Fibroblast of skin of right quadriceps (primary cell): ENCODE measurements around the gene SEMA4D.
A peak's percentile ranks its signal among the peaks of the same experiment; 100 is the strongest.
"Not testable (repeated sequence)": the region's sequence is repeated elsewhere in the genome, so short reads cannot be mapped to it uniquely, and the experiment has no call there.

Source experiments
- DNase-seq: peaks from one replicate; pipeline ENCODE4 v3.0.0-alpha.2; 2013

The SEMA4D gene

DNA sequence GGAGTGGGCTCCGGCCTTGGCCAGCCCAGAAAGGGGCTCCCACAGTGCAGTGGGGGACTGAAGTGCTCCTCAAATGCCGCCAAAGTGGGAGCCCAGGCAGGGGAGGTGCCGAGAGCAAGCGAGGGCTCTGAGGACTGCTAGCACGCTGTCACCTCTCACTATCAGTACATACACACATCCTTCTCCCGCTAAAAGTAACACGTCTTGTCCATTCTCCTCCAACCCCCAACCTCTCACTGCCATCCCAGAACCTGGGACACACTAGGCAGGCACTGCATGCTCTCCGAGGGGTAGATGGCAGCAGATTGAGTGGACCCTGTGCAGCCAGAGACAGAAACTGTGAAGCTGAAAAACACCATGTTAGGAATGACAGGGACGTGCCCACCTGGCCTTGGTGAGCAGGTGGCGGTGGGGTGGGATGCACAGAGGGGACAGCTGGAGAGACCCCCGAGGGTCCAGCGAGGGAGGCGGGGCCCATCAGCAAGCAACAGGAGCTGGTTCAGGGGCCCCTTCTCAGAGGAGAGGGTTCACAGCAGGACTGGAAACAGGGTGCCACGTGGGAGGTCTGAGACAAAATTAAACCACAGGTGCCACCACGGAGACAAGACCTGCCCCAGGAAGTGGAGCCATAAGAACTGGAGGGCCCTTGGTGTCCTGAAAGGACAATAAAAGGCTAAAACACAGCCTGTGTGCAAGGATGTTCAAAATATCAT, 16.9 kb downstream of the SEMA4D start:
- no peak for DNase-seq

DNA sequence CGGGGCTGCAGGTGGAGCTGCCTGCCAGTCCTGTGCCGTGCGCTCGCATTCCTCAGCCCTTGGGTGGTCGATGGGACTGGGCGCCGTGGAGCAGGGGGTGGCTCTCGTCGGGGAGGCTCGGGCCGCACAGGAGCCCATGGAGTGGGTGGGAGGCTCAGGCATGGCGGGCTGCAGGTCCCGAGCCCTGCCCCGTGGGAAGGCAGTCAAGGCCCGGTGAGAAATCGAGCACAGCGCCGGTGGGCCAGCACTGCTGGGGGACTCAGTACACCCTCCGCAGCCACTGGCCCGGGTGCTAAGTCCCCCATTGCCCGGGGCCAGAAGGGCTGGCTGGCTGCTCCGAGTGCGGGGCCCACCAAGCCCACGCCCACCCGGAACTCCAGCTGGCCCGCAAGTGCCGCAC, 17.5 kb downstream of the SEMA4D start:
- not testable (repeated sequence) for DNase-seq

DNA sequence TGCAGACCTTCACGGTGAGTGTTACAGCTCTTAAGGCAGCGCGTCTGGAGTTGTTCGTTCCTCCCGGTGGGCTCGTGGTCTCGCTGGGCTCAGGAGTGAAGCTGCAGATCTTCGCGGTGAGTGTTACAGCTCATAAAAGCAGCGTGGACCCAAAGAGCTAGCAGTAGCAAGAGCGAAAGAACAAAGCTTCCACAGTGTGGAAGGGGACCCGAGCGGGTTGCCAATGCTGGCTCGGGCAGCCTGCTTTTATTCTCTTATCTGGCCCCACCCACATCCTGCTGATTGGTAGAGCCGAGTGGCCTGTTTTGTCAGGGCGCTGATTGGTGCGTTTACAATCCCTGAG, 18.3 kb downstream of the SEMA4D start:
- DNase-seq = not testable (repeated sequence)

DNA sequence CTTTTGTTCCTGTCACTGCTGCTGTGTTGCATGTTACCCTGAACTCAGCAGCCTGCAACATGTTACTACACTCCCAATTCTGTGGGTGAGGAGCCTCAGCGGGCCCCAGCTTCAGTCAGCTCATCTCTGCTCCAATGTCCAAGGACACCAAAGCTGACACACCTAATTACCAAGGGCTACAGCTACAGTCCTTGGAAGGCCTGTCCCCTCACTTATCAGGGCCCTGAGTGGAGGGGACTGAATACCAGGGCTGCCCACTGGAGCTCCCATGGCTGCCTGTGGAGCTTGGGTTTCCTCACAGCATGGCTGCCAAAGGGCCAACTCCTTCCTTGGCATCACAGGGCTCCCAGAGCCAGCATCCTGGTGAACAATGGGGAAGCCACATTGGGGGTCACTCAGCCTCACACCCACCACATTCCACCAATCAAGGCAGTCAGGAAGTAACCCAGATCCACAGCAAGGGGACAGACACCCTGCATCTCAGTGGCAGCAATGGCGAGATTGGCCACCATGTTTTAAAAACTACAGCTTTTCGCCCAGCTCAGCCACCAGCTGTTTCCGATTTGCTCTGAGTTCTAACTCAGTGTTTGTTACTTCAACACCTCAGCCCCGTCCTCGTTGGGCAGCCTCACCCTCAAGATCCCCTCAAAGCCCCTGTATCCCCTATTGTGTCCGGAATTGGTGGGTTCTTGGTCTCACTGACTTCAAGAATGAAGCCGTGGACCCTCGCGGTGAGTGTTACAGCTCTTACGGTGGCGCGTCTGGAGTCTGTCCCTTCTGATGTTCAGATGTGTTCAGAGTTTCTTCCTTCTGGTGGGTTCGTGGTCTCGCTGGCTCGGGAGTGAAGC, 18.9 kb downstream of the SEMA4D start:
- no peak for DNase-seq

DNA sequence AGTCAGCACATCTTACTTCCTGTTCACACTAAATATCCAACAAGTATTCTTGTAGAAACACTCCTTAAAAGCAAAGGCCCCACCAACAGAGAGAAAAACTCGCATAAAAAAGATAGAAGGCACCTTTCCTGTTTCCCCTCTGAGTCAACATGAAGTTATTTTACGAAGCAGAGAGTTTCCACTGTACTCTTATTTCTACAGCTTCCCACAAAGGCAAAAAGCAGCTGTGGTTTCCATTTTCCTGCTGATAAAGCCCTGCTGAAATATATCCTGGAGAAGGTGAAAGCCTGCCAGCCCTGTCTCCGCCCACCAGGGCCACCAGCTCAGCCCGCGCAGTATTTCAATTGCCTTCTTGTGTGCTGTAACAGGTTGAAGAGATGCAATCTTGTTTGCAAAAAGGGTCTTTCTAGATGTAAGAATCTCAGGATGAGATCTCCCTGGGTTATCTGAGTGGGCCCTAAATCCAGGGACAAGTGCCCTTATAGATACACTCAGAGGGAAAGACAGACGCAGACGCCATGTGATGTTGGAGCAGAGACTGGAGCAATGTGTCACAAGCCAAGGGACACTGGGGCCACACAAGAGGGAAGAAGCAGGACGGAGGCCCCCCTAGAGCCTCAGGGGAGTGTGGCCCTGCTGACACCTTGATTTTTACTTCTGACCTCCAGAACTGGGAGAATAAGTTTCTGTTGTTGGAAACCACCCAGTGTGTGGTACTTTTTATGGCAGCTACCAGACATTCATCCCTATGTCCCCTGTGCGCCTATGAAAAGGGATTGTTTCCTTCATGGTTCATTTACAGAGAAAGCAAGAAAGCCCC, 19.9 kb downstream of the SEMA4D start:
- DNase-seq = peak; percentile 55

DNA sequence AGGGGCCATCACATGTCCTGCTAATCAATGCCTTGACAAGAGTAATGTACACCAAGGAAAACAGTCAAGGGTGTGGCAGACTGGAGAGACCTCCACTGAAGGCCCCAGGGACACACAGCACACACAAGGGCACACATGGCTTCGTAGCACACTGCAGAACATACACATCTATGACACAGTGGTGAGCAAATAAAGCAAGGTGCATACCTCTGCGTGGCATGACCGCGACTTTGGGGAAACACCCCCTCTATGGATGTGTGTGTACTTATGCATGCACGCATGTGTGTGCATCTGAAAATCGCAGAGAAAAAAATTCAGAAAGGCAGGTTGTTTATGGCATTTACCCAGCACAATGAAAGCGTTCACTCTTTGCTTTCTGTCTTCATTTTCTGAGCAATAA, 20.5 kb downstream of the SEMA4D start:
- DNase-seq = no peak

DNA sequence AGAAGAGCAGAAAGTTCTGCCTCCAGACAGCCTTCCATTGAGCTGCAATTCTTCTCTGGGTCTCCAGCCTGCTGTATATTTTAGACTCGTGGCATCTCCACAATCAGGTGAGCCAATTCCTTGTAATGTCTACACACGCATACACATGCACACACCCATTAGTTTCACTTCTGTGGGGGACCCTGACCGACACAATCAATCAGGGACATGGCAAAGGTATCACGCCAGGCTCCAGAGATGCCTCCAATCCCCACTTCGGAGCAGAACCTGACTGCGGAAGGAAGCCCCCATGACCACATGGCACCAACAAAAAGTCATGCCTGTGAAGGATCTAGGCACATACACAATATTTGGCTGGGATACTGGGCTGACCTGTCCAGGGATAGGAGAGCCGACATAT, 21.4 kb downstream of the SEMA4D start:
- no peak for DNase-seq

DNA sequence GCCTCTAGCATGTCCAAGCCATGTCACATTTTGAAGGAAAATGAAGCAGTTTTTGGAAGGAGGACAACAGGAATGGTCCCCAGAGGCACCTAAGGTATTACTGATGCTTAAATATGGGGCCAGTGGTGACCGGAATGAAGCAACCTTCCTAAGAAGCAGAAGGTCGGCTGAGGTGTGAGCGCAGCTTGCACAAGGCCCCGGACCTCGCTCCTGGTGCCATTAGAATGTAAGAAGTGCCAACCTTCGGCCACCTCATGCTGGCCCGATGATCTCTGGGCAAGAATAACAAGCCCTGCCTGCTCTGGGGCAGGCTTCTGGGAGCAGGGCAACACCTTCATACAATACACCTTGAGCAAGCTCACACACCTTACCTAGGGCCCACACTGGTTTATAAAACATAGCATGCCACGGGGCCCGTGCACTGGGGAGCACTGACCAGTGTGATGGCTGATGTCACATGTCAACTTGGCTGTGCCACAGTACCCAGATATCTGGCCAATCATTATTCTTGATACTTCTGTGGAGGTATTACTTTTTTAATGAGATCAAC, 21.9 kb downstream of the SEMA4D start:
- no peak for DNase-seq

DNA sequence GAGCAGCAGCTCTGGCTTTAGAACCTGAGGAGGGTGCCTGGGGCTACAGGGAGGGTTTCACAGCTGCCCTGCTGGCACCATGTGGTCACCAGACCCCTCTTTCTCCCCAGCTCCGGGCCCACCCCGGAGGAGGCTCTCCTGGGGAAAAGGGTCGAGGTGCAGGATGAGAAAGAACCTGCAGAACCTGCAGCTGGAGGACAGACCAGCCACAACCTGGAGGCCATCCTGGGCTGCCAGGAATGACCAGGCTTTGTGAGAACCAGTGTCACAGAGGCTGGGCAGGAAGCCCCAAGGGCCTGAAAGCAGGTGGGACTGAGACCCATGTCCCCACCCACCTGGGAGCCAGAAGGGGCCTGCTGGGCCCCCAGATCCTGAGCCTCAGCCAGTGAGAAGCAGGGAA, 23.0 kb downstream of the SEMA4D start:
- DNase-seq = no peak

DNA sequence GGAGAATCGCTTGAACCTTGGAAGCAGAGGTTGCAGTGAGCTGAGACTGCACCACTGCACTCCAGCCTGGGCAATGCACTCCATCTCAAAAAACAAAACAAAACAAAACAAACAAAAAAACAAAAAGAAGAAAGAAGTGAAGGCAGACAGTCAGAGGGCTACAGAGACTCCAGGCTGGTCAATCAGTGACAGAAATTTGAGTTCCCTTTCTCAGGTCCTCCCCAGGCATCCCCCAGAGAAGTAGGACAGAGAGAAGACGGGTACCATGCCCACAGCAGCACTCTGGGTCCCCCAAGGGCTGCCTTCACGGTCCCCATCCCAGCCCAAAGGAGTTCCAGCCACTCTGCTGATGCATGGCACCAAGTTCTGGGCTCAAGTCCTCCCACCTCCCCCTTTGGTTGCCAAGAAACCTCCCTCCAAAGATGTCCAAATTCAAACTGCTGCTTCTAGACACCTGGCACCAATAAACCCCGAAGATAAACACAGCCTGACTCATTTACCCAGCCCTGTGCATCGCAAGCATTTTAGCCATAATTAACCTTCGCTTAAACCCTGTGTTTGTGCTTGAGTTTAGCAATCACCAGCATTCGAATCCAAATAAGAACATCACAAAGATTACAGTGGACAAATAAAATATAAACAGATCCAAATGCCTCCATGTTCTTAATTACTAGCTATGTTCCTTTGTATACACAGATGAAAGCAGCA, 24.0 kb downstream of the SEMA4D start:
- peak; percentile 68 for DNase-seq

DNA sequence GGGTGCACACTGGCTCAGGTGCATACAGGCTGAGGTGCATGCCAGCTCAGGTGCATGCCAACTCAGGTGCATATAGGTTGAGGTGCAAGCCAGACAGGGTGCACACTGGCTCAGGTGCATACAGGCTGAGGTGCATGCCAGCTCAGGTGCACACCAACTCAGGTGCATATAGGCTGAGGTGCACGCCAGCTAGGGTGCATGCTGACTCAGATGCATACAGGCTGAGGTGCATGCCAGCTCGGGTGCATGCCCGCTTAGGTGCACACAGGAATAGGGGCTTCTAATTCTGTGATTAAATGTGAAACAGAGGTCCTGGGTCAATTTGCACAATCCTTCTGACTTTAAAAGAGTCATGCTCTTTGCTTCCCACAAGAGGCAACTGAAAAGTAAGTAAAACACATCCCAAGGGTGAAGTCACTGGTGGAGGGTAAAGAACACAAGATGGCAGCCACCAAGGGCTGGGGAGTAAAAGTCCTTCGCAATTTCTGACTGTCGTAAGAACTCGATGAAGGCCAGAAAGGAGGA, 26.1 kb downstream of the SEMA4D start:
- not testable (repeated sequence) for DNase-seq

DNA sequence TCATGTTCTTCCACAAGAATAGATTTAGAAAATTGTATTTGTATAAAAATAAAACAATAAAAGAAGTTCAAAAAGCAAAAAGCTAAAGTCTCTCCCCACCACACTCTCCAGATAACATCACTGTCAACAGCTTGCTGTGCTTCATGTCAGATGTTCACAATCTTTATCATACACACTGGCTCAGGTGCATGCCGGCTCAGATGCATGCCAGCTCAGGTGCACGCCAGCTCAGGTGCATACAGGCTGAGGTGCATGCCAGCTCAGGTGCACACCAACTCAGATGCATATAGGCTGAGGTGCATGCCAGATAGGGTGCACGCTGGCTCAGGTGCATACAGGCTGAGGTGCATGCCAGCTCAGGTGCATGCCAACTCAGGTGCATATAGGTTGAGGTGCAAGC, 26.5 kb downstream of the SEMA4D start:
- DNase-seq = no peak

DNA sequence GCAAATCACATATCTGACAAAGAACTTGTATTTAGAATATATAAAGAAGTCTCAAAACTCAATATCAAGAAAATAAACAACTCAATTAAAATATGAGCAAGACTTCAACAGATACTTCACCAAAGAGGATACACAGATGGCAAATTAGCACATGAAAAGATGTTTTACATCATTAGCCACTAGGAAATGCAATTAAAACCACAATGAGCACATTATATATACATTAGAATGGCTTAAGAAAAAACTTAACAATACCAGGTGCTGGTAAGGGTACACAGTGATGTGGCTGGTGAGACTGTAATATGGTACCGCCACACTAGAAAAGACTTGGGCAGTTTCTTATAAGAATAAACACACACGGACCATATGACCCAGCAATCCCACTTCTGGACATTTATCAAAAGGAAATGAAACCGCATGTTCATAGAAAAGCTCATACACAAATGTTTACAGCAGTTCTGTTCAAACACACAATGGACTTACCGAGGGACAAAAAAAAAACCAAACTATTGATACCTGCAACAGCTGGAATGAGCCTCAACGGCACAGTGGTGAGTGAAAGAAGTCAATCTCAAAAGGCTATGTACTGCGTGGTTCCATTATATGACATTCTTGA, 27.6 kb downstream of the SEMA4D start:
- no peak for DNase-seq

DNA sequence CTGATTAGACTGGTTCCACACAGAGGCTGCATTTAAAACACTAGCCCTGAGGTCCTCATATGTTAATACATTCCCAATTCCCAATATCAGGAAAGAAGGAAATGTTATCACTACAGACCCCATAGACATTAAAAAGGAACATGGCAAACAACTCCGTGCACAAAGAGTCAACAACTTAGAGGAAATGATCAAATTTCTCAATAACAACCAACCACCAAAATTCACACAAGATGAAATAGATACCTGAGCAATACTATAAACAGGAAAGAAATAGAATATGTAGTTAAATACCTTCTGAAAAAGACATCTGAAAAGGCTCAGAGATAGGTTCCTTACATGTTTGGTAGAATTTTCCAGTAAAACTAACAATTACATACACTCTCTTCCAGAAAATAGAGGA, 28.9 kb downstream of the SEMA4D start:
- DNase-seq = no peak

DNA sequence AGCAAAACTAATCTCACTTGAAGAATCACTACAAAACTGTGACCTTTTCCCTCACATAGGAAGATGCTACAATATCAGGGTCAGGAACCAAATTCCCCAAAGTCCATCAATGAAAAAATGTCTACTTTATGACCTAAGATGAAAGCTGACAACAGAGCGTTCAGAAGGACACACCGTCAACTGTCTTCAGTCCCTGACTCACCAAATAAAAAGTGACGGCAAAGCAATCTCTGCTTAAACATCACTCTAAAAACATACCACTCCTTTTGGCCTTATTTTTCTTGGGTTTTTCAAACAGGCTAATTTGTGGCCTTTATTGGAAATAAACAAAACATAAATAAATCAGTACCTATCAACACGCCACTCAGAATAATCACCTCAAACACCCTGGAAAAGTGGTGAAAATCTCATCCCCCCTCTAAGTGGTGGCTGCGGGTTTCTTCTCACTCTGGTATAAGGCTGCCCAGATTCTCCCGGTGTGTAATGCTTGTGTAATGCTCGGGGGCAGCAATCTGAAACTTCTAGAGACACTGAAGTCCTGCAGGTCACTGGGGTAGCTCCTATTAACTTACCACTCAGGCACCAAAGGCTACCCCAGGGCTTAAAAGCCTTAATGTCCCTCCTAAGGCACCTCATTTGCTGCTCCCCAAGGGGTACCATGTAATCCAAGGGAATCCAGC, 29.5 kb downstream of the SEMA4D start:
- no peak for DNase-seq

DNA sequence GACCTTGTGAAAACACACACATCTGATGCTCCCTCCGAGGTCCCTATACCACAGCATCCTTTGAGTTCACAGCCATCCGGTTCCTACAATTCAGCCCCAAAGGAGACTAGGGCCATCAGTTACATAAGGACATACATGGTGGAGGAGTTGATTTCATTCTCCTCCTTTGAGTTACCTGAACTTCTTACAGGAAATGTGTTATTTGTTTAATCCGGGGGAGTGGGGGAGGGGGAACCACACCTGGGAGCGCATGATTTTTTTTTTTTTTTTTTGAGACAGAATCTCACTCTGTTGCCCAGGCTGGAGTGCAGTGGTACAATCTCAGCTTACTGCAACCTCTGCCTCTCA, 30.7 kb downstream of the SEMA4D start:
- DNase-seq = no peak

DNA sequence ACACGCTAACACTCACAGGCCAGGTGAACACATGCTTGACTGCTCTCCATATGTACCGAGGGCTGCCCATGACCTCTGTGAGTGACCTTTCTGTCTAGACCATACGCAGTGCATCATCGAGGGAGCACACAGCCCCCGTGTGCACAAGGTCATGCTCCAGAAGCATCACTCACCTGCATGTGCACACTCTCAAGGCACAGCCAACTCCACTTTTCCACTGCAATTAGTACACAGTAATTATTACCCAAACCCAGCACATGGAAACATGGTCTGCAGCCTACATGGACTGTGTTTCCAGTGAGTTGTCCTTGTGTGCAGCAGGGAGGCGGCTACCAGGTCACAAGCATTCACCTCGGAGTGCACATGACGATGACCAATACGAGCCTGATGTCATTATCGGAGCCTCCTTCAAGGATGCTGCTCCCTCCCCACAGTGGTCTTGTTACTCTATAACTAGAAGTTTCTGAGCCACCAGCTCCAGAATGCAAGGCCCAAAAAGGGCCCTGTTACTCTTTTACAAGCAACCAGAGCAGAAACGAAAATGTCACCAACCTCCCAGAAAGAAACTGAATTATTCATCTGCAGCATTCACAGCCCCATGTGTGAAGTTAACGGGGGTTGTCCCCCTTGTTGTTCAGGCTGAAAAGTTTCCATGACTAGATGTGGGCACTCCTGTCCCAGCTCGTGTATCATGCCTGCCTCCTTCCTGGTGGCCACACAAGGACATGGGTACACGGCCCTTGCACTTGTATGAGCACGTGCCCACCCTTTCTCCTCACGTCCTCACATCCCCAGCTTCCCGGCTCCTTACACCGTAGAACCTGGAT, 31.2 kb downstream of the SEMA4D start:
- DNase-seq = no peak

DNA sequence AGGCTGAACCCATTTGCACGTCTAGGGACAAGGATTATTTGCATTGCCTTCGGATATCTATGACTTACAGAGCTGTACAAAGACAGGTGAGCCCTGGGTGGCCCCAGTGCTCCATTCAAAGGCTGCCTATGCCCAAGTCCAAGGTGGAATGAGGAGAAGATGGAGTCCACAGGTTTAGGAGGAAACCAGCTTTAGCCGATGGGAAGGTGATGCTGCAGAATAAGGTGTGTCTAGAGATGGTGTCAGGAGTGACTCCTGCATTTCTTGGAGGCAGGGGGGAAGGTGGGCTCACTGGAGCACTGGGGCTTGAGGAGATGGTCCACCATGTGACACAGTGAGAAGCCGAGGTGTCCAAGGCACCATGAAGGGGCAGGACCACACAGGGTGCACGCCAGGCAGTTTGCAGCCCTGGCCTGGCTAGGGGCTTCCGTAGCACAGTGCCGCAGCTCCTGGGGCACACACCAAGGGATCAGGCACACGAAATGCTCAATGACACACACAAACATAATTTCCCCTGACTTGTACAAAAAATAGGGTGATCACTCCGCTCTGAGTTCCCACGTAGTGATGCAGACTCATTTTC, 32.1 kb downstream of the SEMA4D start:
- DNase-seq = no peak

DNA sequence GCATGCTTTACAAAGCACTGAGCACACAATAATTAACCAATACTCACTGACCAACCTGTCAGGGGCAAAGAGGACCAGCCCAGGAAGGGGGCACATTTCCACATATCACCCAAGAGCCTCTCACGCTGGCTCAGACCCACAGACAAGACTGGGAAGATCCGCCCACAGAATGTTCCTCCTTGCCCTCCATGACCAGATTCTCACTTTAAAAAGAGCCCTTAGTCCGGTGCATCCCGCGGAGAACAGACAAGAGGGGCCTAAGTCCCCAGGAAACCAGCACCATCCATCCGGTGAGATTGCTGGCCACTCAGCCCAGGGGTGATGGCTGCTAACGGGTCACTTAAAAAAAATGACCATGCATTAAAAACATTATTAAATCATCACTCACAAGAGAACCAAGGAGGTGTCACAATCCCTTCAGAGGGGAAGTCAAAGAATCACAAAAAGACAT, 32.9 kb downstream of the SEMA4D start:
- DNase-seq = no peak

DNA sequence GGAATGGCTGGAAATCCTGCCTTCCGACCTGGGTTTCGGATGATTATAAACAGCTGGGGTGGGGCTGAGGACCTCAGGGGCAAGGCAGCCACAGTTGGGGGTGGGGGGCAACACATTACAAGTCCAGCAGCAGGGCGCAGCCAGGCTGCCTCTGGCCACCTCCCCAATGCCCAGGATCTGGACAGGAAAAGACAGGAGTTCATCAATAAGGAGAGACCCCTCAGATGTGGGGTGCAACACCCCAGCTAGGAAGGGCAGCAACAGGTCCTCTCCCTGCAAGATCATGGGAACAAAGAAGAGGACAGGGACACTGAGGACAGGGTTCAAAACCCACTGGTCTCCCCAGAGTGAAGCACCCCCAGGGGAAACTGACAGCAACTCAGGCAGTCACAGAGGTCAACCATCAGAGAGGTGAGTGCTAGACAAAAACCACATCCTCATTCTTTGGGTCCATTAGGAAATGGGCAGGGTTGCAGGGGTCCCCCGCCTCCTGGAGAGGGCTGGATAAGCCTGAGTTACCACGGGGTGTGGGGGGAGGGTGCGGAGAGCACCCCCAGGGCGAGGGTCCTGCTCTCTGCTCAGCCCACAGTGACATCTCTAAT, 33.5 kb downstream of the SEMA4D start:
- DNase-seq = no peak
